RWPE2 (cell line): ENCODE data around the gene EXOSC2.

Source experiments
- ATAC-seq: fragments of 200-7000 bp; cut with Tn5 transposase; 3 replicates; pipeline ENCODE4 v1.9.1; 2021; ENCODE audit warnings: low read depth
- DNase-seq: peaks from one replicate; pipeline ENCODE4 v3.0.0-alpha.2; 2020; ENCODE audit warnings: low spot score
- H3K27ac ChIP-seq: fragments of 450-650 bp; 2 replicates; pipeline ENCODE4 v1.5.1; 2017; ENCODE audit warnings: mild to moderate bottlenecking; ENCODE audit not compliant: poor library complexity, severe bottlenecking
- H3K27me3 ChIP-seq: fragments of 250-450 bp; sonication (Bioruptor Pico); 2 replicates; pipeline ENCODE4 v1.5.1; 2021; ENCODE audit warnings: mild to moderate bottlenecking, moderate library complexity; ENCODE audit not compliant: insufficient read depth, poor library complexity, severe bottlenecking
- H3K36me3 ChIP-seq: fragments of 250-450 bp; sonication (Bioruptor Pico); 2 replicates; pipeline ENCODE4 v1.5.1; 2020; ENCODE audit warnings: low read depth, mild to moderate bottlenecking, moderate library complexity
- H3K4me1 ChIP-seq: fragments of 250-450 bp; sonication (Bioruptor Pico); 2 replicates; pipeline ENCODE4 v1.5.1; 2021; ENCODE audit warnings: mild to moderate bottlenecking, moderate library complexity; ENCODE audit not compliant: insufficient read depth, poor library complexity, severe bottlenecking
- H3K4me3 ChIP-seq: fragments of 250-450 bp; sonication (Bioruptor Pico); 2 replicates; pipeline ENCODE4 v1.5.1; 2021; ENCODE audit warnings: mild to moderate bottlenecking, moderate library complexity; ENCODE audit not compliant: severe bottlenecking
- H3K9me3 ChIP-seq: fragments of 250-450 bp; sonication (Bioruptor Pico); 2 replicates; pipeline ENCODE4 v1.5.1; 2021; ENCODE audit warnings: mild to moderate bottlenecking, moderate library complexity; ENCODE audit not compliant: severe bottlenecking
- TF ChIP-seq, protein P1 (sequence below): fragments of 450-650 bp; IDR thresholded peaks from one replicate; pipeline ENCODE4 v1.5.1; 2017; ENCODE audit warnings: mild to moderate bottlenecking, moderate library complexity; ENCODE audit not compliant: poor library complexity, severe bottlenecking

The EXOSC2 gene

DNA sequence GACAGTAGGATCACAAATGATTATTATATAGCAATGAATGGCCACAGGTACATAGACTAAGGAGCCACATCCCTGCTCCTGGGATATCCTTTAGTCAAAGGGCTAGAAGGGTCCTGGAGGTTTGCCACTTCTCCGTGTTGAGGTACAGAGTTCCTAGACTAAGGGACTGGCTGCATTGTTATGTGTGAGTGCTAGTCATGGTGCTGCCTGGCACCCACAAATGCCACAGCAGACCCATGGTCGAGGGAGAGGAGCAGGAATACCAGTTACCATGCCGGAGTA lies 47.4 kb downstream of the EXOSC2 start:
- Histone ChIP-seq H3K4me3 (no peak overlapping the region), H3K27me3 (no peaks in the 10 kb centered on the region), H3K27ac (no peak overlapping the region), H3K36me3 (no peaks in the 10 kb centered on the region), H3K9me3 (peaks cover 10% of the 10 kb centered on the region), H3K4me1 (peaks cover 7% of the 10 kb centered on the region)
- TF ChIP-seq, protein P1, sequence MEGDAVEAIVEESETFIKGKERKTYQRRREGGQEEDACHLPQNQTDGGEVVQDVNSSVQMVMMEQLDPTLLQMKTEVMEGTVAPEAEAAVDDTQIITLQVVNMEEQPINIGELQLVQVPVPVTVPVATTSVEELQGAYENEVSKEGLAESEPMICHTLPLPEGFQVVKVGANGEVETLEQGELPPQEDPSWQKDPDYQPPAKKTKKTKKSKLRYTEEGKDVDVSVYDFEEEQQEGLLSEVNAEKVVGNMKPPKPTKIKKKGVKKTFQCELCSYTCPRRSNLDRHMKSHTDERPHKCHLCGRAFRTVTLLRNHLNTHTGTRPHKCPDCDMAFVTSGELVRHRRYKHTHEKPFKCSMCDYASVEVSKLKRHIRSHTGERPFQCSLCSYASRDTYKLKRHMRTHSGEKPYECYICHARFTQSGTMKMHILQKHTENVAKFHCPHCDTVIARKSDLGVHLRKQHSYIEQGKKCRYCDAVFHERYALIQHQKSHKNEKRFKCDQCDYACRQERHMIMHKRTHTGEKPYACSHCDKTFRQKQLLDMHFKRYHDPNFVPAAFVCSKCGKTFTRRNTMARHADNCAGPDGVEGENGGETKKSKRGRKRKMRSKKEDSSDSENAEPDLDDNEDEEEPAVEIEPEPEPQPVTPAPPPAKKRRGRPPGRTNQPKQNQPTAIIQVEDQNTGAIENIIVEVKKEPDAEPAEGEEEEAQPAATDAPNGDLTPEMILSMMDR: no peak
- ATAC-seq: no peak
- DNase-seq: no peak

DNA sequence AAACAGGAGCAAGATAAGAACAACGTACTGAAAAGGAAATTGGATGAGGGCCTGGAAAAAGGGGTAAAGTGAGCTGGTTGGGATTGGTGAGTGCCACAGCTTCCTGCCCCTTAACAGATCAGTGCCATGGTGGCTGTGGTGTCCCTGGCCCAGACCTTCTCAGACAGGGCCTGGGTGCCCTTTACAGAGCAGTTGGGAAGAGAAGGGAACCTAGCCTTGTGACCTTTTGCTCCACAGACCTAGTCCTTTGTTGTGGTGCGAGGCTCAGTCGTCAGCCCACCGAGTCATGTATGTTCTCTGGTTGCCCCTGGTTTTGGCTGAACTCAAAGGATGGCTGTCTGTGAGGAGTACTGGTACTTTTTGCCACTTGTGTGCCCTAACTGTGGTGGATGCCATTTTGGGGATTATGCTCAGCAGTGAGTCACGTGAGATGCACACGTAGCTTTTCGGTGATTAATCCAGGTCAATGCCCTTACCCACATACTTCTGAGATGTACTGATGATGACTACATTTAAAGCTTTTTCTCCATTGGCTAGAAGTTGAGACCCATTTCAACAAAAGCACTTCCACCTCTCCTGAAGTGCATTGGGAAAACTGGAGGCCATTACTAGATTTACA lies 48.4 kb downstream of the EXOSC2 start:
- H3K27ac ChIP-seq: peak overlapping the region; percentile 25
- H3K4me3 ChIP-seq: no peak overlapping the region
- DNase-seq: no peak

DNA sequence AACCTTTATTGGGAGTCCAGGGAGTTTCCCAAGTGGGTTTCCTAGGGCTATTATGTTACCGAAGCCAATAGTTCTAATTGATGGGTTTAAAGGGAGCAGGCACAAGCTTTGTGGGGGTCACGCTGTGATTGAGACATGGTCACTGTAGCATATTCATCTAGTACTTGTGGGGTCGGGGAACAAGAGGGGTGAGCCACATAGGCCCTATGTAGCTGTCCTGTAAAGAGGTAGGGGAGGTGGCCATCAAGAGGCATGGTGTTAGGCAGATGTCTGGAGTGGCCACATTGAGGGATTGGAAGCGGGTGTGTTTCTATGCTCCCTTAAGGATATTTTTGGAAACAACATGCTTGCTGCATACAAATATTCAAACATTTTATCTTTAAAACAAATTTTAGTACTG lies 50.1 kb downstream of the EXOSC2 start:
- no peak for DNase-seq
- H3K27ac ChIP-seq: no peak overlapping the region
- H3K4me1 ChIP-seq: peaks cover 7% of the 10 kb centered on the region
- H3K9me3 ChIP-seq: peaks cover 8% of the 10 kb centered on the region
- no peaks in the 10 kb centered on the region for H3K36me3 ChIP-seq
- no peak for ATAC-seq
- no peak overlapping the region for H3K4me3 ChIP-seq
- H3K27me3 ChIP-seq: no peaks in the 10 kb centered on the region
- TF ChIP-seq, protein P1: no peak

More for the DNA sequence above, 48.4 kb downstream of the EXOSC2 start:
- peaks cover 7% of the 10 kb centered on the region for H3K4me1 ChIP-seq
- no peaks in the 10 kb centered on the region for H3K36me3 ChIP-seq
- H3K9me3 ChIP-seq: peaks cover 10% of the 10 kb centered on the region
- TF ChIP-seq, protein P1: no peak
- ATAC-seq: peak; percentile 91
- no peaks in the 10 kb centered on the region for H3K27me3 ChIP-seq

DNA sequence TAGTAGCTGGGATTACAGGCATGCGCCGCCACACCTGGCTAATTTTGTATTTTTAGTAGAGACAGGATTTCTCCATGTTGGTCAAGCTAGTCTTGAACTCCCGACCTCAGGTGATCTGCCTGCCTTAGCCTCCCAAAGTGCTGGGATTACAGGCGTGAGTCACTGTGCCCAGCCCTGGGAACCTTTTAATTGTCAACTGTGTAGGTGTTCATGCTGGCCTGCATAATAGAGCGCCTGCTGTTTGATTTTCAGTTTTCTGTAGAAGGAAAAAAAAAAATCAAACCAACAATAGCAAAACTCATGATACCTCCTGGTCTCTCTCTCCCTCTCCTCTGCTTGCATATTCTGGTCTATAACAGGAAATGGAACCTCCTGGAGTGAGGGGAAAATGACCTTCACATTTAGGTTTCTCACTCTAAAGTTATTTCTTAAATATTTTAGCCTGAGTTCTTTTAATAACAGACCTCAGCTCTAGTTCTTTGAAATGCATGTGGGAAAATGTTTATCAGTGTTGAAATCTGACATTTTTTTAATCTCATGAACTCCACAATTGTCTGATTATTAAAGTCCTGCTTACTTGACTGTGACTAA lies 51.7 kb downstream of the EXOSC2 start:
- Histone ChIP-seq H3K4me3 (no peak overlapping the region), H3K27me3 (no peaks in the 10 kb centered on the region), H3K36me3 (no peaks in the 10 kb centered on the region), H3K9me3 (peaks cover 12% of the 10 kb centered on the region), H3K4me1 (peaks cover 7% of the 10 kb centered on the region), H3K27ac (no peak overlapping the region)
- DNase-seq: no peak
- TF ChIP-seq, protein P1: no peak
- no peak for ATAC-seq

DNA sequence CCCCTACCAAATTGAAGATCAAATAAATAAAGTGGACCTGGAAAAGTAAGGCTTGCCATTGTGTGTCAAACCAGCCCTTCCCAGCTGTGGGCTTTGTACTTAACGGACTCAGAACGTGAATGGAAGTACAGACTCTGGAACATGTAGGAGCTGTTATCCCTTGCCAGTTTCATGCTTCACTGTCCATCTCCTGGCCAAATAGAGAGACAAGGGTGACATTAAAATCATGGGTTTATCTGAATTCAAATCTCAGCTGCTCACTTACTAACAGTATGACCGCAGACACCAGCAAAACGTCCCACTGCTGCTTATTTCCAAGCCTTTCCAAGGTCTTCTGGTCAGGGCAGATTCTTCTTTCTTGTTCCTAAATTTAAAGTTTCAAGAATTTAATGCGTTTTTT lies 52.2 kb downstream of the EXOSC2 start:
- DNase-seq: no peak
- TF ChIP-seq, protein P1: no peak
- Histone ChIP-seq H3K27me3 (no peaks in the 10 kb centered on the region), H3K9me3 (peaks cover 12% of the 10 kb centered on the region), H3K36me3 (no peaks in the 10 kb centered on the region), H3K27ac (no peak overlapping the region), H3K4me1 (peaks cover 7% of the 10 kb centered on the region), H3K4me3 (no peak overlapping the region)
- no peak for ATAC-seq
